Prostate gland (tissue), 2 donors: ENCODE data around the gene CRAT. TPM values are rescaled to one million over a fixed set of nuclear protein-coding genes. Genes with fewer than 3 reads are reported as not detected.

Experiments used
- DNase-seq: peaks from one replicate; pipeline ENCODE4 v3.0.0-alpha.2; 2019; ENCODE audit warnings: low spot score
- H3K27ac ChIP-seq, 2 donors: fragments of 200-600 bp; sonication (generic); 2 replicates each; pipeline ENCODE4 v1.5.1; 2017 to 2019
- H3K27me3 ChIP-seq: fragments of 200-600 bp; sonication (generic); replicated peaks from 2 replicates; pipeline ENCODE4 v1.5.1; 2019; ENCODE audit not compliant: insufficient read depth
- H3K36me3 ChIP-seq, 2 donors: fragments of 200-600 bp; sonication (generic); 1 replicate in 1 of 2; 2 replicates in 1 of 2; pipeline versions ENCODE4 v1.5.1 to v1.8.1; 2017 to 2019
- H3K4me1 ChIP-seq: fragments of 200-600 bp; sonication (generic); replicated peaks from 2 replicates; pipeline ENCODE4 v1.5.1; 2019
- H3K4me3 ChIP-seq, 2 donors: fragments of 200-600 bp; sonication (generic); 2 replicates each; pipeline ENCODE4 v1.5.1; 2017 to 2019
- H3K9me3 ChIP-seq: fragments of 200-600 bp; sonication (generic); 2 replicates; pipeline ENCODE4 v1.5.1; 2017
- CTCF ChIP-seq, 4 experiments: fragments of 200-600 bp in 2 of 4; fragments of 450-650 bp in 2 of 4; sonication (generic) in 2 of 4; IDR thresholded peaks; 1 replicate in 3 of 4; 2 replicates in 1 of 4; pipeline ENCODE4 v1.5.1; 2016 to 2019; ENCODE audit warnings: antibody characterized with exemption in 4 of 4, mild to moderate bottlenecking in 2 of 4, moderate library complexity in 2 of 4
- POLR2A ChIP-seq: fragments of 450-650 bp; IDR thresholded peaks from one replicate; pipeline ENCODE4 v1.6.1; 2016; ENCODE audit warnings: antibody characterized with exemption, mild to moderate bottlenecking
- POLR2AphosphoS5 ChIP-seq: sonication (generic); formaldehyde crosslinking; IDR thresholded peaks from one replicate; pipeline ENCODE4 v1.6.1; 2017; ENCODE audit warnings: antibody characterized with exemption
- WGBS: methylation state at CpG from one replicate; pipeline ENCODE4 v1.1.5; 2018; 5-methylcytosine and 5-hydroxymethylcytosine counted together
- intact Hi-C: fragments of 100-400 bp; cut with DNase I; formaldehyde crosslinking; loops from one replicate; pipeline ENCODE4 v1.14.2; 2022
- total RNA-seq, 2 donors: library from RNA; depleted of rRNA; stranded (reverse); fragments of >200 nt; gene quantifications; one replicate each; pipeline ENCODE4 v1.1.0, GENCODE V29; 2016

The CRAT gene
- total RNA-seq, 2 donors from 2014 or later = 59.8 to 98.3 TPM

GRCh38 chr9:129139233-129139992 is 28.8 kb upstream of the CRAT start:
- Histone ChIP-seq H3K4me3 (peak overlapping the region; percentile 30 to 39), H3K27ac (peak overlapping the region; percentile 99), H3K9me3 (no peaks in the 10 kb centered on the region), H3K4me1 (peaks cover 34% of the 10 kb centered on the region), H3K27me3 (no peaks in the 10 kb centered on the region), H3K36me3 (peaks cover 0 to 4% of the 10 kb centered on the region in 2 donors)
- TF ChIP-seq POLR2AphosphoS5 = peak; percentile 85
- peak; percentile 96 to 99 (median 98) for TF ChIP-seq CTCF (IDR thresholded peaks at IDR 0.05)
- TF ChIP-seq POLR2A = peak; percentile 22
- peak; percentile 88 for DNase-seq
- whole genome bisulfite sequencing = 2% methylated on average over 13 of the region's 13 CpGs
- intact Hi-C loops = no loop called here

- peak; percentile 44 for DNase-seq
- Histone ChIP-seq H3K4me1 (peaks cover 32% of the 10 kb centered on the region), H3K27me3 (no peaks in the 10 kb centered on the region), H3K27ac (peak overlapping the region; percentile 99), H3K36me3 (peaks cover 0 to 4% of the 10 kb centered on the region in 2 donors), H3K4me3 (no peak overlapping the region), H3K9me3 (no peaks in the 10 kb centered on the region)
- intact Hi-C loops = loop anchor here (1.0 kb wide), 1 partner anchor 472 kb away; no protein-coding TSS in a partner anchor
- WGBS = 41% methylated on average over 21 of the region's 21 CpGs
- TF ChIP-seq POLR2A = no peak
- peak; percentile 39 for TF ChIP-seq POLR2AphosphoS5
Measured at GRCh38 chr9:129138476-129139232, 28.1 kb upstream of the CRAT start.

- Histone ChIP-seq H3K36me3 (peaks cover 0 to 4% of the 10 kb centered on the region in 2 donors), H3K4me1 (peaks cover 26% of the 10 kb centered on the region), H3K9me3 (no peaks in the 10 kb centered on the region), H3K4me3 (no peak overlapping the region), H3K27ac (peak overlapping the region; percentile 99), H3K27me3 (no peaks in the 10 kb centered on the region)
- intact Hi-C loops = loop anchor here (1.0 kb wide), 1 partner anchor 472 kb away; no protein-coding TSS in a partner anchor
- TF ChIP-seq POLR2AphosphoS5 (no peak), CTCF (IDR thresholded peaks at IDR 0.05) (no peak), POLR2A (no peak)
- WGBS = 78% methylated on average over 9 of the region's 9 CpGs
- no peak for DNase-seq
Measured at GRCh38 chr9:129138144-129138462, 27.5 kb upstream of the CRAT start.

- Histone ChIP-seq H3K27me3 (no peaks in the 10 kb centered on the region), H3K4me1 (peaks cover 20% of the 10 kb centered on the region), H3K36me3 (peaks cover 0 to 4% of the 10 kb centered on the region in 2 donors), H3K27ac (peak overlapping the region; percentile 99), H3K9me3 (no peaks in the 10 kb centered on the region), H3K4me3 (no peak overlapping the region)
- no peak for DNase-seq
- intact Hi-C loops = loop anchor here (1.0 kb wide), 1 partner anchor 473 kb away; no protein-coding TSS in a partner anchor
- 79% methylated on average over 19 of the region's 19 CpGs for WGBS
- TF ChIP-seq CTCF (IDR thresholded peaks at IDR 0.05) (no peak), POLR2AphosphoS5 (peak; percentile 36), POLR2A (no peak)
Measured at GRCh38 chr9:129137292-129138143, 26.9 kb upstream of the CRAT start.
